SIG-M5 treated with dmso at 0.1 percent for 504 hours (cell line): ENCODE data around the gene IL1R1.
"Not testable (repeated sequence)": the region's sequence is repeated elsewhere in the genome, so short reads cannot be mapped to it uniquely, and the experiment has no call there.

Source experiments
- DNase-seq: peaks from one replicate; lab custom pipeline; 2025; ENCODE audit not compliant: unreplicated experiment; lab: John Stamatoyannopoulos, UW

Gene IL1R1, protein sequence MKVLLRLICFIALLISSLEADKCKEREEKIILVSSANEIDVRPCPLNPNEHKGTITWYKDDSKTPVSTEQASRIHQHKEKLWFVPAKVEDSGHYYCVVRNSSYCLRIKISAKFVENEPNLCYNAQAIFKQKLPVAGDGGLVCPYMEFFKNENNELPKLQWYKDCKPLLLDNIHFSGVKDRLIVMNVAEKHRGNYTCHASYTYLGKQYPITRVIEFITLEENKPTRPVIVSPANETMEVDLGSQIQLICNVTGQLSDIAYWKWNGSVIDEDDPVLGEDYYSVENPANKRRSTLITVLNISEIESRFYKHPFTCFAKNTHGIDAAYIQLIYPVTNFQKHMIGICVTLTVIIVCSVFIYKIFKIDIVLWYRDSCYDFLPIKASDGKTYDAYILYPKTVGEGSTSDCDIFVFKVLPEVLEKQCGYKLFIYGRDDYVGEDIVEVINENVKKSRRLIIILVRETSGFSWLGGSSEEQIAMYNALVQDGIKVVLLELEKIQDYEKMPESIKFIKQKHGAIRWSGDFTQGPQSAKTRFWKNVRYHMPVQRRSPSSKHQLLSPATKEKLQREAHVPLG

DNA sequence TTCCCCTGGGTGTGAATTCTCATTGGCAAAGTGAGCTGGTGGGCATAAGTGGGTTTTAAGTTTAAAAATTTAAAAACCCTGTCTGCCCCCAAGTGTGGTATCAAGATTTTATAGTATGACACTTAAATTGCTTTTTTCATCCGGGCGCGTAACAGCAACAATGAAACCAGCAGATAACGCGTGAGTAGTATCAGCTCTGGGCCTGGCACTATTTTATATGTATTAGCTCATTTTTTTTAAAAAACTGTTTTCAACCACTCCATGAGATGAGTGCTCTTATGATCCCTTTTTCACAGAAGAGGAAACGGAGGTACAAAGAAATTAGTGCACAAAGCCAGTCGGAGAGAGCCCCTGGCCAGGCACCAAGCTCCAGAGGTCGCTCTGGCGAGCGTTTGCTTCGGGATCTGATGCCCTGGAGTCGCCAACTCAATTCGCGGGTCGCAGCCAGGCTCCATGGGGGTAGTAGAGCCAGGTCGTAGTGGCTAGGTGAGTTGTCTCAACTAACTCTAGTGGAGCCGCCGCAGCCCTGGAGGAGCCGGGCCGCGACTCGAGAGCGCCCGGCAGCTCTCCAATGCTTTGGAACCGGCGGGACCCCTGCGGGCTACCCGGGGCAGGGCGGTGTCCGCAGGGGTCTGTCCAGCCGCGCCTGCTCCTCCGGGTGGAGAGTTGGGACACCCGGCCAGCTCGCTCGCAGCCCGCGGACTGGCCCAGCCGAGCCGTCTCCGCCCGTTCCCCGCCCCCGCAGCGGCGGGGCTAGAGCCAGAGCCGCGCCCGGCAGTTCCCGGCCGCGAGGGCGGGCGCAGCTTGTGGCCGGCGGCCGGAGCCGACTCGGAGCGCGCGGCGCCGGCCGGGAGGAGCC is at the start of gene IL1R1:
Gene IL1R1 (plus strand): TSS at position 777 of the 859 bp plus-strand sequence. CDS start 14,979 bp downstream, outside the sequence.
- DNase-seq = no peak

DNA sequence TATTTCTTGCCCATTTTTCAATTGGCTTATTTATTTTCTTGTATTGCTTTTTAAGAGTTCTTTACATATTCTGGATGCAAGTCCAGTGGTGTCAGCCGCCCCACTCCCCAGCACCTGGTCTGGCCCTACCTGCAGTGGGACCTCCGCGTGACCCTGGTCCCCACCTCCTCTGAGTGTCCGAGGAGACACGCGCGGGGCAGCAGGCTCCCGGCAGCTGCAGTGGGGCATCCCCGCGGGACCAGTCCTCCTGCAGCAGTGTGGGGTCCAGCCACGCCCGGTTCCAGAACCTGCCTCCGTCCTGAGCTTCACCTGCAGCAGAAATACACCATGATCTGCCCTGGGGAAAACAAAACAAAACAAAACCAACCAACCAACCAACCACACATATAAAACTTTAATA is 48.9 kb upstream of the IL1R1 start:
- DNase-seq = no peak

DNA sequence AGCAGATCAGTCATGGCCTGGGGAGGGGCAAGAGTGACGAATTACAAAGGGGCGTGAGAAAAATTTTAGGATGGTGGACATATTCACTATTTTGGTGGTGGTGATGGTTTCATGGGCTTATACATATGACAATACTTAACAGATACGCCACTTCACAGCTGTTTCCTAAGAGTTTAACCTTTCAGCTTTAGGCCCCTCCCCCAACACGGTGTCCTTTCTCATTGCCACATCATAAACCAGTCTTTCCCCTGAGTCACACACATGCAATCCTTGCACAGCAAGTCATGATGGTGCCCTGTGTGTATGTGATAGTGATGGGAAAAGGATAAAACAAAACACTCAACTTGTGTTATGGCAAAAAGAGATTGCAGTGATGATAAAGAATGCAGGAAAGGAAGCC is 47.6 kb upstream of the IL1R1 start:
- DNase-seq = peak; percentile 46

DNA sequence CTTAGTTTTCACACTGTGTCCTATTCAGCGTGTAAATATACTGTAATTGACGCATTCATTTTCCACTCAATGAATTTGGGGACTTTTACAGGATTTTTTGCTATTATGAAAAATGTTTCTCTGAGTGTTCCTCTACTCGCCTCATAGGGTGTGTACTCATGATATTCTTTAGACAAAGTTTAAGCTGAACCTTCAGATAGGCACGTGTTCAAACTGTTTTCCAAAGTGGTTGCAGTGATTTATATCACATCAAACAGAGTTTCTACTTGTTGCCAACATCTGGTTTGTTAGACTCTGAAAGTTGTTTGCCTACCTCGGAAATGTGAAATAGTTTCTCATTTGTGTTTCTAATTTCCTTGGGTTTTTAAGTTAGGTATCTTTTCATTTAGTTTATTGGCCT is 46.4 kb upstream of the IL1R1 start:
- DNase-seq = no peak

DNA sequence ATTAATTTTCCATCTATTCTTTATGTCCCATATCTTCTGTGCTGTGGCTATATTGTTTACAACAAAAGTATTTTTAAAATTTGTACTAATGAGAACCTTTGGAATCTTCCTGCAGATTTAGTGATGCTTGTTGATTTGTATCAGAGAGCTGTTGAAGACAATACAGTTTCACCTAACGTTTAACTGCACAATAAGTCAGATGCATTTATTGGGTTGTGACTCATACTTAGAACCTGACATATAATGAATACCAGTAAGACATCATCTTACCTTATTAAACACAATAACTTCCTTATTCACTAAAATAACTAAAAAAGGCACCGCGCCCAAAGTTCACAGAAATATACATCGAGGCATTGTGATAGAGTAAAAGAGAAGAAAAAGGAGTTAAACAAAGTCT is 43.8 kb upstream of the IL1R1 start:
- no peak for DNase-seq

DNA sequence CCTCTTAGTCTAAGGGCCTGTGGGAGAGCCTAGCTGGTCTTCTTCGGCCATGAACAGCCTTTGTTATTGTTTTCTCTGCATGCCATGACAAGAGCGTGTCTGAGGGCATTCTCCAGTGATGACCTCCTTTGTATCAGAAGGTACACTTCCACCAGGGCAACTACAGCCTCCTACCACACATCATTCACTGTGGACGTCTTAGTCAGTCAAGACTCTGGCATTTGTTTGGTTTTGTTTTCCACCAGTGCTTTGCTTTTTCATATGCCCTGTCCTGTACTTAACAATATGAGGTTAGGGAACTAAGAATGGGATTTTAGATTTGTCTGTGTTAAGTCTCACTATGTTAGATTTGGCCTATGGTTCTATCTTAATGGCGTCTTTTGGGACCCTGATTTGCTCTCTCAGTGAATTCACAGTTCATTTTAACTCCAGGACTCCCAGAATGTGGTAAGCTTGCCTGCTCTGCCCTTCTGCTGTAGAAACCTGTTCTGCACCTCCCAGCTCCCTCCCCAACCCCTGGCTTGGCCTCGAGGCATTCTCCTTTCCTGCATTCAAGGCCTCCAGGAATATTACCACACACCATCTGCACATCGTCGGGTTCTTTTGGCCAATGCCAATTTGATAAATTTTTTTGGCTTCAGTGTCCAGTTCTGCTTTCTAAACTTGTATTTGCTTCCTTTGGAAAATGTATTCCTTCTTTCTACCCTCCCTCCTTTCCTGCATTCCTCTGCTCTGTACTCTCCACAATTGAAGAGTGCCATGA is 42.8 kb upstream of the IL1R1 start:
- no peak for DNase-seq

DNA sequence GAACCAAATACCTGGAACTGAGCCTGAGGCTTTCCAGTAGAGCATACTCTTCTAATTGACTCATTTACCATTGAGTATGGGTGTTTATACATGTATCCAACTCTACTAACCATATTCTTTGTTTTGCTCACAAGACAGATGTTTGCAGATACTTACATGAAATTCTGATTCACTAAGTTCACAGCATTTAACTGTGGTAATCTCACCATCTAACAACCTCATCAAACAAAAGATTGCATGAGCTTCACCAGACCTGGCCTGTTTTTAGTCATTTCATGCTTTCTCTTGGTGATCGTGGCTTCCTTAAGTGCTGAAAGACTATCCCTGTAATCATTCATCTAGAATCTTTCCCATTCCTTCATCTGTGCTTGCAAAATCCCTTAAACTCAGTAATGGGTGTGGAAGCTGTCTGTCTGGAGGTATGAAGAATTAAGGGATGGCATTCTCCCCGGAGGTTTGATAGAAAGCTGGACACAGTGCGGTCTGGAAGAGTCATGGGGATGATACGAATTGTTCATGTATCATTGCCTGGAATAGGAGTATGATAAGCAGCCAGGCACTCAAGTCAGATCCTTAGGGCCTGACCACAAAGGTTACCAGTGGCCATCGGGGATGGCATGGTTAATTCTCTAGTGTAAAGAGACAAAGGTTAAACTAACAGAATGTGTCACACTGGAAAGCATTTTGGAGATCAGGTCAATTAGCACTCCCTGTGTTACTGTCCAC is 42.0 kb upstream of the IL1R1 start:
- DNase-seq = no peak

DNA sequence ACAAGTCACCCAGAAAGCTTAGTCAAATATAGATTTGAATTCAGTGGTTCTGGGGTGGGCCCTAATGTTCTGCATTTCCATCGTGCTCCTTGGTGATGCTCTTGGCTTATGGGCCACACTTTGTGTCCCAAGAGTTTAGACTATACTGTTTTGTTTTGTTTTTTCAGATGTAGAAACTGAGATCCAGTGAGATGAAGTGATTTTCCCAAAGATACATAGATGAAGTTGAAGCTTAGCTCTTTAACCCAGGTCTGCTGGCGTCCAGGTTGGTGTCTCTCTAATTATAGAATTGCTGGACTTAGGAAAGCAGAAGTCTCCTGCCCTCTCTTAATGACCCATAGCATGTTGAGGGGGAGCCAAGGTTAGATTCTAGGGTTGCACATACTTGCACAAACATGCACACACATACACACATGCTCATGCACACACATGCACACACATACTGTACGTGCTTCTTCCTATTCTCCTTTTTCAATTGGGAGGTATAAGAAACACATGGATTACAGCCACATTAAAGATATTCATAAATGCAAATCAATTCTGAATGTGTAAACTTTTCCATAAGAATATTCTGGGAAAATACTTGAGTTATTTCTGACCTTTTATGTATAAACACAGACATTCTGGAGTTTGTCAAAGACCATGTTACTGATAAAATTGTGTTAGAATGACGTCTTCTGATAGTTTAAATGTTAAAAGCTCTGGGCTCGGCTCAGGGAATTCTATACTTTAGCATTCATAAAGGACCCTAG is 41.3 kb upstream of the IL1R1 start:
- DNase-seq = no peak

DNA sequence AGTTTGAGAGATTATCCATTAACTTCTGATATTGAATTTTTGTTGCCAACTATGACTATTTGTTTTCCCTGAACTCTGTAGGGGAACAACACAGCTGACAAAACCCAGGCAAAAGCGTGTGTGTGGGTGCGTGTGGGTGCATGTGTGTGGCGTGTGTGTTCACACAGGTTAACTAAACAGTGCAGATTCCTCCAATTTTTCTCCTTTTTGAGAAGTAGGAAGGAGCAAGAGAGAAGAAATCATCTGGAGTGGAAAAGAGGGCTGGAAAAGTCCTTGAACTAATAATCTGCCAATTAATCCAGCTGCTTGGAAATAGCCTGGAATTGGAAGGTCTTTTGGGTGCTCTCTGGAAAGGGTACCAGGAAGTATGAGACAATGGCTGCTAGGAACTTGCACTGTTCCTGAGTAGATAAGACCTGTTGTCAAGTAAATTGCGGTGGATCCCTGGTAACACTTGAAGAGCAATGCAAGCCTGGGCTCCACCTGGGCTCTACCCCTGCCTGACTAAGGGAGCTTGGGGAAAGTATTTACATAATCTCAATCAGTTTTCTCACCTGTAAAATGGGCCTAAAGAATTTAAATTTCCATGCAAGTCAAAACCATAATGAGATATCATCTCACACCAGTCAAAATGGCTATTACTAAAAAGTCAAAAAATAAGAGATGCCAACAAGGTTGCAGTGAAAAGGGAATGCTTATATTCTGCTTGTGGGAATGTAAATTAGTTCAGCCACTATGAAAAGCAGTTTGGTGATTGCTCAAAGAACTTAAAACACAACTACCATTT is 40.5 kb upstream of the IL1R1 start:
- DNase-seq = no peak

DNA sequence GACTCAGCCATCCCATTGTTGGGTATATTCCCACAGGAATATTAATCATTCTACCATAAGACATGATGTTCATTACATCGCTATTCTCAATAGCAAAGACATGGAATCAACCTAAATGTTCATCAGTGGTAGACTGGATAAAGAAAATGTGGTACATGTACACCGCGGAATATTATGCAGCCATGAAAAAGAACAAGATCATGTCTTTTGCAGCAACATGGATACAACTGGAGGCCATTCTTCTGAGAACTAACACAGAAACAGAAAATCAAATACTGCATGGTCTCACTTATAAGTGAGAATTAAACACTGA is 40.0 kb upstream of the IL1R1 start:
- not testable (repeated sequence) for DNase-seq

DNA sequence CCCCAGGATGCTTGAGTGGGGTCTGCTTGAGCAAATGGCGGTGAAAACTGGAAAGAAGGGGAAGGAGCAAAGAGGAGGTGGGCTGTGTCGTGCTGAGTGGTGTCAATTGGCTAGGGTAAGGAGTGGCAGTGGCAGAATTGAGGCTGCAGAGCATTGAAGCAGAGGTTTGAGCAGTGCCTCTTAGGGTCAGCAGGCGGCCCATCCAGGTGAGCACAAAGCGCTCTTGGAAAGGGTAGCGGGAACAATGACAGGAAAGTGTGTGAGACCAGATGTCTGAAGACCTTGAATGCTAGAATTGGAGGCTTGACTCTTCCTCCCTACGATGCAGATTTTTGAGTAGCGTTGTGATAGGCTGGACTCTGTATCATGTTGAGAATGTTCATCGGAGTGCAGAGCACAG is 39.3 kb upstream of the IL1R1 start:
- no peak for DNase-seq

DNA sequence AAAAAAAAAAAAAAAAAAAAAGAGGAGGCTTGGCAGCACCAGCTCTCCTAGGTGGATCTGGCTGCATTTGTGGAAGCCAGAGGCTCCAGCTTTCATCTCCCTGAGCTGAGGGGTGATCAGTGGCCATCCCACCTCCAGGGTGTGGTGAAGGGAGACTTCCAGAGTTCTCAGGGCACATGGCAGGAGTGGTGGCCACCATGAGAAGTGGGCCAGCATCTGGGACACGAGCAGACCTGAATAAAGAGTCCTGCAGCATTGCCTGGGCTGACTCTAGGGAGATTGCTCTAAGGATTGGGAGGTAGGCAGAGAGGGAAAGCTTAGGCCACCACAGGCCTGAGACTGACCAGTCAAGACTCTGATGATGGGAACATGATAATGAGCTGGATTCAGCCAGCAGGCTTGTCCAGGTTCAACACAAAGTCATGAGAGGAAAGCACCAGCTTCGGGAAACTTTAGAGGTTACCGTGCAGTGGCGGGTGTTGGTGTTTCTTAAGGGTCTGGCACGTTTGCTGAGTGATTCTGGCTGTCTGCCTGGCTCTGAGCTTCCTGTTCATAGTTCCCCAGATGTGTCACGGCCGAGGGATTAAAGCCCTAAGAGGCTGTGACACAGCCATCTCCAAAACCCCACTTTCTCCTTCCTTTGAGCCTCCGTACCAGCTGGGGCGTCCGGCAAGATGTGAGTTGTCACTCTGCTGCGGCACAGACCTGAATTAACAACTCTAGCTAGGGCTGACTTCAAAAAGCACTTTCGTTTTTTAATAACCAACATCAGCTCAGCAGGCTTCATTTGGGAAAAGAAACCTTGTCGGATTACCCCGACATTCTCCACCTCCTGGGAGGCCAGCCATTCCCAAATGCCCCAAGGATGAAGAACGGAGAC is 38.3 kb upstream of the IL1R1 start:
- DNase-seq = no peak

DNA sequence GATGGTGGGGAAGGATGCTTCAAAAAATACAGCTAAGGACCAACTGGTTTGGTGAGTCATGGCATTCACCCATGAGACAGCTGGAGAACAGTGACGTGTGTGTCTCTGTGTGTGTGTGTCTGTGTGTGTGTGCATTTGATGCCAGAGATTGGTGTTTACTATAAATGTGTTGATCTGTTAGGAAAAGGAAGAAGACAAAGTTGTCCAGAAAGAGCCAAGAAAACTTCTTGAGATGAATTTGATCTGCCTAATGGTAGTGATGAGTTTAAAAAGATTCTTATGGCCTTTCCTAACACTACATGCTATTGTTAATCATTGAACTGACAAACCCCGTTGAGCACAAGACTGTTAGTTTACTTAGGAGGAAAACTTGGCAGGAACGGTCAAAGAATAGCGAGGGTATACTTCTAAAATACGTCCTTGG is 36.4 kb upstream of the IL1R1 start:
- no peak for DNase-seq

DNA sequence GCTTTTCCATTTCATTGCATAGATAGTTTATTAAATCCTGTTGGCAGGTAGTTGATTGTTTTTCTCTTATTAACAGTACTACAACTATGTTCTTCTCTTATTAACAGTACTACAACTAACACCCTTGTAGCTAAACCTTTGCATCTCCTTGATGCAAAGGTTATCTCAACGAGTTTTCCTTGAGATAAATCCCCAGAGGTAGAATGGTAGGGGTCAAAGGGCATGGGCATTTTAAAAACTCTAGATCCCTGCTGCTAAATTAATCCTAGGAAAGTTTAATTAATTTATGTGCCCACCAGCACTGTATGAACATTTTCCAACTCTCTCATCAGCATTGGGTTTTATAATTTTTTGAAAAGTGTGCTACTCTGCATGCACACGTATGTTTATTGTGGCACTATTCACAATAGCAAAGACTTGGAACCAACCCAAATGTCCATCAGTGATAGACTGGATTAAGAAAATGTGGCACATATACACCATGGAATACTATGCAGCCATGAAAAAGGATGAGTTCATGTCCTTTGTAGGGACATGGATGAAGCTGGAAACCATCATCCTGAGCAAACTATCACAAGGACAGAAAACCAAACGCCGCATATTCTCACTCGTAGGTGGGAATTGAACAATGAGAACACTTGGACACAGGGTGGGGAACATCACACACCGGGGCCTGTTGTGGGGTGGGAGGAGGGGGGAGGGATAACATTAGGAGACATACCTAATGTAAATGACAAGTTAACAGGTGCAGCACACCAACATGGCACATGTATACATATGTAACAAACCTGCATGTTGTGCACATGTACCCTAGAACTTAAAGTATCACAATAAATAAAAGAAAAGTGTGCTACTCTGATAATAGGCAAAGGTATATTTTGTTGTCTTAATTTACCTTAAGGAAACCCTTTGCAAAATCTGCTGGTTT is 35.5 kb upstream of the IL1R1 start:
- not testable (repeated sequence) for DNase-seq

DNA sequence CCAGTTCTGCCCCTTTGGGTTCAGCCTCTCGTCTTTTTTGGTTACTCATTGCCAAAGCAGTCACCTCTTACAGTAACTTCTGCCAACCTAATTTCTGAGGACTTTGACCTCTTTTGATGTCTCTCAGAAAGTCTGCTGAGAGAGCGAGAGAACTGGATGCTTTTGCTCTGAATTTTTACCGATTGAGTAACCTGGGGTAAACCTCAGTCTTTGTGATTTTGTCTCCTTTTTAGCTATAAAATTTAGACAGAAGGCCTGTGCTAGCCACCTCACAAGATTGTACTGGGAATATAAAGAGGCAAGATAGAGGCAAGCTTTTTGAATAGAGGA is 34.8 kb upstream of the IL1R1 start:
- no peak for DNase-seq

DNA sequence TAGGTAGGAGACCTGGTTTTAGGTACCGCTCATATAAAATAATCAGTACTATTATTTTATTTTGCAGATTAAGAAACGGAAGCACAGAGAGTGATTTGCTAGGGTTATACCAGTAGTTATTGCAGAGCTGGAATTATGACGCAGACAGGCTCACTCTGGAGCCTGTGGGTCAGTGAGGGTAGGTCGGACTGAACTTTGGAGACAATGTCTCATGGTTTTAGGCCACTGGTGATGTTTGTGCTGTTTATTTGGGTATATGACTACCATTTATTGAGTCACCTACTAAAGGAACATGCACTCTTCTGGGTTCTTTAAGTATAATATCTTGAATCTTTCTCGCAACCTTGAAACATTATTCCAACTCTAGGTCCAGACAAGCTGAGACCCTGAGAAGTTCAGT is 33.5 kb upstream of the IL1R1 start:
- DNase-seq = no peak

DNA sequence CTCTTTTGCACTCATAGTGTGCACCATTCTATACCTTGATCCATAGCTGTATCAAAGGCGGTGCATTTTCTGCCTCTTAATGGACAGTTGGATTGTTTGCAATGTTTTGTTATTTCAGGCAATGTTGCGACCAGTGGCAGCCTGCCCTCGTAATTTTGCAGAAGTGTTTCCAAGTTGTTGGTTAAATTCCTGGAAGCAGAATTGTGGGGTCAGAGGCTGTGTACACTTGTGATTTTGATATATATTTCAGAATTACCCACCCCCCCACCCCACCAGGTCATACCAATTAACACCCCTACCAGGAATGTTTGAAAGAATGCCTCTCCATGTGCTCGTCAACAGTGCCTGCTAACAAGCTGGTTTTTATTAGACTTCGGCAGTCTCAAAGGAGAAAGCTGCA is 32.4 kb upstream of the IL1R1 start:
- no peak for DNase-seq
